ENCODE data around the gene CDC26.
A peak's percentile ranks its signal among the peaks of the same experiment; 100 is the strongest.
"Not testable (repeated sequence)": the region's sequence is repeated elsewhere in the genome, so short reads cannot be mapped to it uniquely, and the experiment has no call there.

The CDC26 gene

GRCh38 chr9:113275157-113276131 lies at the start of gene CDC26, which contains the start of gene PRPF4:
TSS of gene CDC26 (minus strand) at chr9:113275572. CDS start at chr9:113272507, 3,065 bp downstream.
TSS of gene PRPF4 (plus strand) at chr9:113275658. CDS start at chr9:113275744, 86 bp downstream.
- peak; percentile 96 for DNase-seq (ENCODE audit: low spot score)

DNA sequence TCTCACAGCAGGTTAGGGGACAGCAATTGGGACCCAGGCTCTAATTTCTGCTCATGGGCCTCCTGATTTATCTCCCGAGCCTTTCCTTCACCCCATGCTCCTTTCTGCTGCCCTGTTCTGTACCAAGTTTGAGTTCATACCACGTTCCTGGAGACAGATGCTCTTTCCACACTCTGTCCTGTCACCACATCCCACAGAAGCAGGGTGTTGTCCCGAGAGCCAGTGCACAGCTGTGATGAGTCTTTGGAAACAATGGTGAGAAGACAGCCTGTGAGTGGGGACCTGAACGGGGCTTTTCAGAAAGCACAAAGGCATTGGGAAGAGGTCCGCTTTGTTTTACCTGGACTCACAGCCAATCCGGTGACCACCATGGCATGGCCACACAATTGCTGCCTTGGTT lies 47.3 kb upstream of the CDC26 start:
- no peak for DNase-seq (ENCODE audit: low spot score)

DNA sequence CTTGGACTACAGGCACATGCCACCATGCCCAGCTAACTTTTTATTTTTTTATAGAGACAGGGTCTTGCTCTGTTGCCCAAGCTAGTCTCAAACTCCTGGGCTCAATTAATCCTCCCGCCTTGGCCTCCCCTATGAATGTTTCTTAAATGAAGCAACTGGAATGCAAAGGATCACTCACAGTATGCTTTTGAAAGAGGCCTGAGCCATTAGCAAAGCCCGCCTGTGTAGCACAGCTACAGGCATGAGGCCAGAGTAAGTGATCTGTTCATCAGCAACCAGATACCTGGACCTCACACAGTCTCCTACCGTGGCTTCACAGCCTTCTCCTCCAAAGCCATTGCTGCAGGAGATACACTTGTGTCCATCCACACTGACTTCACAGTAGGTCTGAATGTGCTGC lies 44.7 kb upstream of the CDC26 start:
- DNase-seq (ENCODE audit: low spot score), result no peak

GRCh38 chr9:113319054-113319453 lies 43.7 kb upstream of the CDC26 start:
- no peak for DNase-seq (ENCODE audit: low spot score)

- DNase-seq (ENCODE audit: low spot score), result no peak
Observed at GRCh38 chr9:113317777-113318176, 42.4 kb upstream of the CDC26 start.

GRCh38 chr9:113316030-113316429 lies 40.7 kb upstream of the CDC26 start:
- DNase-seq (ENCODE audit: low spot score), result no peak

GRCh38 chr9:113315231-113315630 lies 39.9 kb upstream of the CDC26 start:
- DNase-seq (ENCODE audit: low spot score), result no peak

DNA sequence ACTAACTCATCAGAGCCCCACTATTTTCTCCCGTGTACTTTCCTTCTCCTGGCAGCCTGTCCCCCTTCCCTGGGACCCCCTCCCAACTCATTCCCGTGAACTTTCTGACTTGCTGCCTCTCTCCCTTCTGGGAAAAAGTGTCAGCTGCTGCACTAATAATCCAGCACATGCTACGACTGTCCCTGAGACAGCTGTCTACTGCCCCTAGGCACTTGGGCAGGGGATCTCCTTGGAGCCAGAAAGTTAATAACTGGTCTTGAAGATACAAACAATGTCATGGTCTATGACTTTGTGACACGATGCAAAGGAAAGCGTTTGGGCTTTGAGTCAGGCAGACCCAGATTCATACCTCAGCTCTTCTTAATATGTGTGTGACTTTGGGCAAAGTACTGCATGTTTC lies 37.9 kb upstream of the CDC26 start:
- no peak for DNase-seq (ENCODE audit: low spot score)

- no peak for DNase-seq (ENCODE audit: low spot score)
Observed at GRCh38 chr9:113311961-113312360, 36.6 kb upstream of the CDC26 start.

DNA sequence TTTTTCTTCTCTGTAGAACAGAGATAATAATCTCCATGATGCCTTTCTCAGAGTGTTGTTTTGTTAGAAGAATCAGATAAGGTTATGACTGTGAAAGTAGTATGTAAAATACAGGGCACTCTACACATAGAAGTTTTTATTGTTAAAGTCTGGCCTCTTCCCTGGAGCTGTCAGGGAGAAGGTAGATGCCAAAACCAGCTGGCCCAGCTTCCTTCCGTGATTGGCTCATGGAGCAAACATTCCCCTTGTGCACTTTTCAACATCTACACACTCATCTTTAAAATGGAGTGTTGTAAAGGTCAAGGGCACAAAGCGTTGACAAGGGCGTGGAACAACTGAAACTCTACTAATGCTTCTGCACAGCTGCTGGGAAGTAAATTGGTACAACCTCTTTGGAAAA lies 35.2 kb upstream of the CDC26 start:
- DNase-seq (ENCODE audit: low spot score), result no peak

DNA sequence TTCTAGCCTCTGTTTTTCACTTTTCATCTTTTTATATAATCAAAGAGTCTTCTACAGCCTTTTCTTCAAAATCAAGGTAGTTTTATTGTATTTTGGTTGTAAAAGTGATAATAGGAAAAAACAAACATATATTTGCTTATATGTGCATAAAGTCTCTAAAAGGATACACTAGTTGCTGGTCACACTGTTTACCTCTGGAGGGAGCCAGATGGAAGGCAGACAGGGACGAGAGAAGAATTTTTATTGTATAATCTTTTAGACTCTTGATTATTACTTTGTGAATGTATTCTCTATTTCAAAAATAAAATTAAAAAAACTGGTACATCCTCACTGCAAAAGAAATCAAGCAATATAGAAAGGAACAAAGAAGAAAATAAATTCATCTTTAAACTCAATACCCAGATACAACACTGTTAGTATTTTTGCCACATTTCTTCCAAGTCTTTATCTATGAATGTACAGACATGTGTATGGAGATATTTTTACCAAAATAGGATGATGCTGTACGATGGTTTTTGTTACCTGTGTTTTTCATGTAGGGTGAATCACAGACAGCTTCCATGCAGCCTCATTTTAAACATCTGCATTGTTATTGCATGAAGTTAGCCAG lies 33.9 kb upstream of the CDC26 start:
- peak; percentile 50 for DNase-seq (ENCODE audit: low spot score)

DNA sequence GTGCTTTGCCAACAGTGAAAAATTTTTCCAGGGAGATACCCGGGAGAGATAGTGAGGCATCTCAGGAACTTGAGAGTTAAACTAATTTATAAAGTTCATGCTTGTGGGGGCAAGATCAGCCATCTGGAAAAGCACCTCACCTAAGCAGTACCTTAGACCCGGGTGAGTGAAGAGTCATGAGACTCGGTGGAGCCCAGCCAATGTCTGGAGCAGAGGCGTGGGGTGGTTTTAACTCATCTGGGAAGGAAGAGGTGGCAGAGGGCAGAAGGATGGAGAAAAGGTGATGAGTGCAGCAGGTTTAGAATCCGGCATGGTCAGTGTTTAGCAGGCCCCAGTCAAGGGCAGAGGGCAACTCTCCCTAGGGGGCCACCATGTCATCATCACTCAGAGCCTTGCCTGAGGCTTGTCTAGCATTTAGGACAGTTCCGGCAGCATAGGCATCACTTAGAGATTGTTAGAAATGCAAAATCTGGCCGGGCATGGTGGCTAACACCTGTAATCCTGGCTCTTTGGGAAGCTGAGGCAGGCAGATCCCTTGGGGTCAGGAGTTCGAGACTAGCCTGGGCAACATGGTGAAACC lies 32.1 kb upstream of the CDC26 start:
- no peak for DNase-seq (ENCODE audit: low spot score)

DNA sequence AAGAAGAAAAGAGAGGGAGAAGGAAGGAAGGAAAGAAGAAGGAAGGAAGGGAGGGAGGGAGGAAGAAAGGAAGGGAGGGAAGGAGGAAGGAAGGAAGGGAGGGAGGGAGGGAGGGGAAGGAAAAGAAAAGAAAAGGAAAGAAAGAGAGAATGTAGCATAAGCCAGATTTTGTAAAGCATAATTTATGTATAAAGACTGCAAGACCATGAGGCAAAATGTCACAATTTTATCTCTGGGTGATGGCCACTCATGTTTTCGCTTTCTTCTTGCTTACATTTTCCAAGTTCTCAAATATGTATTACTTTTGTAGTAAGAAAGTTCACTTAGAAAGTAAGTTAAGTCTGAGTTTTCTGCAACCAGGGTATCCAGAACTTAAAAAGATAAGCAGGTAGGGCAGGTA lies 31.2 kb upstream of the CDC26 start:
- no peak for DNase-seq (ENCODE audit: low spot score)

GRCh38 chr9:113302792-113303418 lies 27.5 kb upstream of the CDC26 start, which contains the start of gene RNF183:
TSS of gene RNF183 (minus strand) at chr9:113303376. CDS start at chr9:113298184, 5,192 bp downstream.
- DNase-seq (ENCODE audit: low spot score), result no peak

GRCh38 chr9:113301548-113301947 lies 26.2 kb upstream of the CDC26 start:
- DNase-seq (ENCODE audit: low spot score), result no peak

DNA sequence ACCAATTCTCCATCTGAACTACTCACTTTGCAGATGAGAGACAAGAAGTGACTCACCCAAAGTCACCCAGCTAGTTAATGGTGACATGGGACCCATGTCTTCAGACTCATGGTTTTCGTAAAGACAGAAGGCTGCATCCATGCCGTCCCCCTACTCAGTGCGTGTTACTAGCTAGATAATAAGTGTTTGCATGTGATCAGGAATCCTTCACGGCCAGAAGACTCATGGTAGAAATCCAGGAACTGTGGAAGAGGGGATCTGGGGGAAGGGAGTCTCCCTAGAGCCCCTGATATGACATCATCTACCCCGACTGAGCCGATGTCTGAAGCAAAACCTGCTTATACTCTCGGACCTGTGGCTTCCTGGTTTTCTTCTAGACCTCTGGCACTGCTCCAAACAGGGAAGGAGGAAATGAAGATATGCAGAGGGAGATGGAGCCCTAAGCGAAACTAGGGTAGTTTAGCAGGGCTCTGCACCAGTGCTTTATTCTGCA lies 24.5 kb upstream of the CDC26 start:
- DNase-seq (ENCODE audit: low spot score), result no peak

DNA sequence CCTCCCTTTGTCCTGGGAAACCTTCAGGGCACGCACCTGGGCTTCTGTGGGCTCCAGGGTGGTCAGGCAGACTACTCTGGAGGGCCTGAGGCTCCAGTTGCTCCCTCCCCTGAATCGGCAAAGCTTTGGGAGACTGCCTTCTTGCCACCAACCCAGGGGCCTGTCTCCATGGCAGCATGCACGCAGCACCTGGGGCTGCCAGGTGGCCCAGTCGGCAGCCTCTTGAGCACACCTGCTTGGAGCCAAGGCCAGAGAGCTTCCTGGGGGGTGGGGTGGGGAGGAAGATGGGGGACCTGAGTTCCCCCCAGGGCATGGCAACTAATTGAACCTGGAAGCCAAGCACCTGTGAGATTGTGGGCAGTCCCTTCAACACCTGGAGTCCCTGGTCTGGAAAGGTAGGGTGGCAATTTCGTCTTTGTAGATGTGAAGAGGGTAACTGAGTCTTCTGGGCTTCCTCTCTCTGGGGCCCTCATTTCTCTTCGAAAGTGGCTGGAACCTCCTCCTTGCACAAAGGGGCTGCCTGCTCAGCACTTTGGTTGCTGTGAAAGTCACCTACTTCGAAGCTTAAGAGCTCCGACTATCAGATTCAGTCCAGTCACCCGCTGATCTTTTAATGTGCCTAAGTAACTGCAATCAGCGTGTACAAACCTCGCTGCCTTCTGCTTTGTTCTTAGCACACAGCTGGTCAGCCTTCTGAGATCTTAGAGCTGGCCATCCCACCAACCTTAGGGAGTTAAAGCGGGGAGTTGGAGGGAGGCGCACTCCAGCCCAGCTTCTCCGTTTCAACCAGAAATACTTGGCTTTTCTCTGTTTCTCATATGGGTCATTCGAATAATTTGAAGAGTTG lies 23.8 kb upstream of the CDC26 start:
- no peak for DNase-seq (ENCODE audit: low spot score)

DNA sequence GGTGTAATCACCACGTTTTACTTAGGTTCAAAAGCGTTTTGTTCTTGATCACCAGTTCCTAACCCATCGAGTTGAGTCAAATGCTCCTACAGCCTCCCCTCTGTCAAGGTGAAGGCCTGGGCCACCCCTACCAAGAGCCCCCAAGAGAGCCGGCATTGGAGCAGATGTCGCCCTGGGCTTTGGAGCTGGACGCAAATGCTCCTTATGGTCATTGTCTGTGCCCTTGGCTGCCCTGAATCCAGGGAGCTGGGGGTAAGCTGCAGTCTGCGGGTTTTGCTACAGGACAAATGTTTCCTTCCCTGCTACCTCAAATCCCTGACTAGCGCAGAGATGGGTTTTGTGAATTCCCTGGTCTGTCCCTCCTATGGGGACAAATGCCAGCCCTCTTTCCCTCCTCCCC lies 22.9 kb upstream of the CDC26 start:
- DNase-seq (ENCODE audit: low spot score), result no peak

- no peak for DNase-seq (ENCODE audit: low spot score)
Observed at GRCh38 chr9:113296796-113297558, 21.6 kb upstream of the CDC26 start.

DNA sequence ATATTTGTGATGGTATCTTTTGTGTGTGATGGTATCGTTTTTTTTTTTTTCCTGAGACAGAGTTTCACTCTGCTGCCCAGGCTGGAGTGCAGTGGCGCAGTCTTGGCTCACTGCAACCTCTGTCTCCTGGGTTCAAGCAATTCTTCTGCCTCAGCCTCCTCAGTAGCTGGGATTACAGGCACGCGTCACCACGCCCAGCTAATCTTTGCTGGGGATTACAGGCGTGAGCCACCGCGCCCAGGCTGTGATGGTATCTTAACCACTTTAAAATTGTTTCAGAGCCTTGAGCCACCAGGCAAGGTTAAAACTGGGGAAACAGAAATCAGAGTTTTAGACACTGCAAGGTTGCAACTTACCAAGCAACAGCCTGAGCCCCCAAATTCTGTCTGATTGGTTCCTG lies 20.9 kb upstream of the CDC26 start:
- DNase-seq (ENCODE audit: low spot score), result not testable (repeated sequence)
